Epithelial cell of prostate (primary cell): ENCODE results near the gene ZNF888.
"Not testable (repeated sequence)": the region's sequence is repeated elsewhere in the genome, so short reads cannot be mapped to it uniquely, and the experiment has no call there.

ENCODE experiments used
- DNase-seq: peaks from one replicate; pipeline ENCODE4 v3.0.0-alpha.2; 2011; ENCODE audit warnings: low read depth, low spot score
- H3K27ac ChIP-seq: fragments of 450-650 bp; 2 replicates; pipeline ENCODE4 v1.5.1; 2017; ENCODE audit warnings: mild to moderate bottlenecking

ZNF888 gene

GRCh38 chr19:52891336-52891735 is 31.9 kb downstream of the ZNF888 start:
- H3K27ac ChIP-seq = no peak overlapping the region
- no peak for DNase-seq

- H3K27ac ChIP-seq = no peak overlapping the region
- DNase-seq = no peak
Measured at GRCh38 chr19:52889931-52890330, 33.3 kb downstream of the ZNF888 start.

- H3K27ac ChIP-seq = no peak overlapping the region
- DNase-seq = no peak
Measured at GRCh38 chr19:52889076-52889475, 34.2 kb downstream of the ZNF888 start.

- H3K27ac ChIP-seq = no peak overlapping the region
- no peak for DNase-seq
Measured at GRCh38 chr19:52880895-52881389, 42.3 kb downstream of the ZNF888 start.

GRCh38 chr19:52872996-52873395 is 50.2 kb downstream of the ZNF888 start:
- not testable (repeated sequence) for H3K27ac ChIP-seq, DNase-seq

GRCh38 chr19:52871466-52871865 is 51.8 kb downstream of the ZNF888 start:
- DNase-seq = no peak
- H3K27ac ChIP-seq = no peak overlapping the region

GRCh38 chr19:52868031-52868430 is 55.2 kb downstream of the ZNF888 start:
- H3K27ac ChIP-seq, DNase-seq: not testable (repeated sequence)

- not testable (repeated sequence) for H3K27ac ChIP-seq, DNase-seq
Measured at GRCh38 chr19:52857378-52858191, 65.6 kb downstream of the ZNF888 start, which contains the start of gene ZNF468. Gene ZNF468, minus strand, starts transcription at chr19:52857619. Its CDS starts 3,347 bp downstream, at chr19:52854272.

- not testable (repeated sequence) for DNase-seq, H3K27ac ChIP-seq
Measured at GRCh38 chr19:52856540-52857377, 66.5 kb downstream of the ZNF888 start.
